Measurements from ENCODE around the gene ALX4. TPM values are rescaled to one million over a fixed set of nuclear protein-coding genes. Genes with fewer than 3 reads are reported as not detected.

ALX4 gene
- total and polyA plus RNA-seq, 2 donors (not counting 3 experiments of a cell fraction or from before 2014, with no cell fraction given), result not detected

DNA sequence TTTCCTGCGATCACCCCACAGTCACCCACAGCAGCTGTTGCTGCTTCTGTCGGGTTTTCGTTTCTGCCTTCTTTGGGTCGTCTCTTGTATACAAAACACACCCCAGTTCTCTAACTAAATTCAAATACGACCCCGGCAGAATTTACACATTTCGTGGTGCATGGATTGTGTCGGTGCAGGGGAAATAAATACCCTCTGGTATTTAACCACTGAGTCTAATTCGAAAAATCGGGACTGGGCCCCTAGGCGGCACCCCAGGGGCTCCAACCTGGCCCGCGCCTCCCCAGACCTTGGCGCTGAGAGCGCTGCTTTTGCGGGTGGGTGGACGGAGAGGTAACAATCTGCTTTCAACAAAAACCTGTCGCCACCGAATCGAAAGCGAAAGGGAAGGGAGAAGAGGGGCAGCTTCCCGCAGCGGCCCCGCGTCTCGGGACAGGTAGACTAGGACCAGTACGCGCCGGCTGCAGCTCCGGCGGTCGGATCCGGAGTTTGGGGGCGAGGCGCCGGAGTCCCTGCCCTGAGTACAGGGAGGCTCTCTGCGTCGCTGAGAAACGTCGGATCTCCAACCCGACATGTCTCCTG, 4.4 kb downstream of the ALX4 start:
- peak overlapping the region; percentile 71 for H3K4me2 ChIP-seq (ENCODE audit: insufficient read depth, low read length)
- H3K9ac ChIP-seq (replicated peaks; ENCODE audit: extremely low read depth, insufficient read depth, low read length), result no peak overlapping the region
- peak overlapping the region; percentile 43 to 72 (median 55) for H3K4me3 ChIP-seq (replicated peaks in 1 of 3; ENCODE audit: insufficient read depth in 1 of 3, low read depth in 1 of 3, low read length in 3 of 3)
- FAIRE-seq (no peak), DNase-seq (ENCODE audit: low read depth, low spot score) (peak; percentile 14)
- BruUV-seq (replicated peaks), result no TSS peak
- H2AFZ ChIP-seq (ENCODE audit: low read depth, low read length), result peak overlapping the region; percentile 47
- no peaks in the 10 kb centered on the region for H3K9me3 ChIP-seq (replicated peaks; ENCODE audit: control insufficient read depth, insufficient read depth, low read length)
- no peaks in the 10 kb centered on the region for H3K9me1 ChIP-seq (replicated peaks; ENCODE audit: control insufficient read depth, extremely low read depth, insufficient read depth, low read length)
- H3K27me3 ChIP-seq (ENCODE audit: control insufficient read depth in 2 of 2, insufficient read depth in 2 of 2, low read length in 2 of 2), result peaks cover 88 to 89% of the 10 kb centered on the region in 2 experiments
- H3K79me2 ChIP-seq (ENCODE audit: control insufficient read depth, insufficient read depth, low read length), result no peaks in the 10 kb centered on the region
- intact Hi-C loops (cut with micrococcal nuclease) (loop anchor here (2.0 kb wide), 1 partner anchor 19 kb away; no protein-coding TSS in a partner anchor), dilution Hi-C loops (cut with MboI; ENCODE audit: extremely low pct_ligation_motif_present, low sequenced_read_pairs) (no loop called here)
- POLR2A ChIA-PET, result no interaction called here
- CTCF ChIA-PET, result interaction anchor here (0.8 to 1.1 kb wide), 3 partner anchors 20 to 172 kb away, joined by 3 read pairs; no protein-coding TSS in a partner anchor
- TF ChIP-seq EZH2 (IDR thresholded peaks at IDR 0.05; ENCODE audit: borderline replicate concordance, low read depth, low read length, severe bottlenecking), result no peak
- no peak for TF ChIP-seq GATA2 (IDR thresholded peaks at IDR 0.05; ENCODE audit: insufficient read depth, insufficient read length, low read depth, low read length)
- TF ChIP-seq POLR2AphosphoS5 (IDR thresholded peaks at IDR 0.05; ENCODE audit: insufficient read depth, low read depth, low read length), result no peak
- no peak for TF ChIP-seq FOS (IDR thresholded peaks at IDR 0.05; ENCODE audit: borderline replicate concordance, insufficient read depth, low read length)
- TF ChIP-seq JUN (IDR thresholded peaks at IDR 0.05; ENCODE audit: borderline replicate concordance, insufficient read depth, insufficient read length, low read depth), result no peak
- TF ChIP-seq, protein P1, sequence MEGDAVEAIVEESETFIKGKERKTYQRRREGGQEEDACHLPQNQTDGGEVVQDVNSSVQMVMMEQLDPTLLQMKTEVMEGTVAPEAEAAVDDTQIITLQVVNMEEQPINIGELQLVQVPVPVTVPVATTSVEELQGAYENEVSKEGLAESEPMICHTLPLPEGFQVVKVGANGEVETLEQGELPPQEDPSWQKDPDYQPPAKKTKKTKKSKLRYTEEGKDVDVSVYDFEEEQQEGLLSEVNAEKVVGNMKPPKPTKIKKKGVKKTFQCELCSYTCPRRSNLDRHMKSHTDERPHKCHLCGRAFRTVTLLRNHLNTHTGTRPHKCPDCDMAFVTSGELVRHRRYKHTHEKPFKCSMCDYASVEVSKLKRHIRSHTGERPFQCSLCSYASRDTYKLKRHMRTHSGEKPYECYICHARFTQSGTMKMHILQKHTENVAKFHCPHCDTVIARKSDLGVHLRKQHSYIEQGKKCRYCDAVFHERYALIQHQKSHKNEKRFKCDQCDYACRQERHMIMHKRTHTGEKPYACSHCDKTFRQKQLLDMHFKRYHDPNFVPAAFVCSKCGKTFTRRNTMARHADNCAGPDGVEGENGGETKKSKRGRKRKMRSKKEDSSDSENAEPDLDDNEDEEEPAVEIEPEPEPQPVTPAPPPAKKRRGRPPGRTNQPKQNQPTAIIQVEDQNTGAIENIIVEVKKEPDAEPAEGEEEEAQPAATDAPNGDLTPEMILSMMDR (IDR thresholded peaks at IDR 0.05; ENCODE audit: extremely low read depth in 1 of 2, insufficient read depth in 1 of 2, low read depth in 1 of 2, low read length in 2 of 2), result no peak
- TF ChIP-seq POLR2A (IDR thresholded peaks at IDR 0.05; ENCODE audit: low read depth, low read length), result no peak
- no peak for TF ChIP-seq MYC (IDR thresholded peaks at IDR 0.05; ENCODE audit: low read depth, low read length)
- TF ChIP-seq, protein P2, sequence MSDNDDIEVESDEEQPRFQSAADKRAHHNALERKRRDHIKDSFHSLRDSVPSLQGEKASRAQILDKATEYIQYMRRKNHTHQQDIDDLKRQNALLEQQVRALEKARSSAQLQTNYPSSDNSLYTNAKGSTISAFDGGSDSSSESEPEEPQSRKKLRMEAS (IDR thresholded peaks at IDR 0.05; ENCODE audit: insufficient read depth, insufficient read length), result no peak
- H3K27ac ChIP-seq (ENCODE audit: insufficient read depth, low read depth, low read length), result no peak overlapping the region
- peaks cover 7% of the 10 kb centered on the region for H3K4me1 ChIP-seq (ENCODE audit: control insufficient read depth, extremely low read depth, insufficient read depth, low read length)
- no peaks in the 10 kb centered on the region for H4K20me1 ChIP-seq (replicated peaks; ENCODE audit: control insufficient read depth, extremely low read depth, insufficient read depth, low read length)
- H3K36me3 ChIP-seq (ENCODE audit: control insufficient read depth in 2 of 2, extremely low read depth in 1 of 2, insufficient read depth in 2 of 2, low read length in 2 of 2), result no peaks in the 10 kb centered on the region

All from endothelial cell of umbilical vein (primary cell).